ENCODE measurements around the gene SCRN2. TPM values are rescaled to one million over a fixed set of nuclear protein-coding genes. Genes with fewer than 3 reads are reported as not detected.

The SCRN2 gene
- total and polyA plus RNA-seq, 2 experiments from 2014 or later = 40.6 to 45.5 TPM

GRCh38 chr17:47855737-47856136, 14.7 kb upstream of the SCRN2 start (continued):
- no peak for TF ChIP-seq ETS1 (IDR thresholded peaks at IDR 0.05)
- TF ChIP-seq STAT1 (IDR thresholded peaks at IDR 0.05; ENCODE audit: unreplicated experiment) = no peak
- TF ChIP-seq CREB1 (CRISPR knock-in tag; IDR thresholded peaks at IDR 0.05; ENCODE audit: low read depth) = no peak
- no peak for TF ChIP-seq EZH2 (IDR thresholded peaks at IDR 0.05; ENCODE audit: low read depth, unreplicated experiment)
- TF ChIP-seq ZNF331 (CRISPR knock-in tag; IDR thresholded peaks at IDR 0.05; ENCODE audit: low read depth) = no peak
- TF ChIP-seq ZNF114 (CRISPR knock-in tag; IDR thresholded peaks at IDR 0.05) = no peak

- Mint-ChIP-seq H3K36me3 (ENCODE audit: low read depth) (no peaks in the 10 kb centered on the region), H3K4me1 (peaks cover 55% of the 10 kb centered on the region), H3K4me3 (no peak overlapping the region), H3K27ac (no peak overlapping the region), H3K9me3 (no peaks in the 10 kb centered on the region), H3K27me3 (ENCODE audit: insufficient read depth, low read depth, poor library complexity) (peaks cover 77% of the 10 kb centered on the region)
- H4K20me1 ChIP-seq (replicated peaks; ENCODE audit: insufficient read depth) = peaks cover 4% of the 10 kb centered on the region; the same call in 1 of the 2 replicates
- no peak overlapping the region for H3K27ac ChIP-seq (ENCODE audit: low read depth)
- H3K4me3 ChIP-seq = no peak overlapping the region
- H3K36me3 ChIP-seq (ENCODE audit: insufficient read depth) = no peaks in the 10 kb centered on the region
- no peaks in the 10 kb centered on the region for H3K79me2 ChIP-seq (replicated peaks; ENCODE audit: insufficient read depth)
- H3K4me2 ChIP-seq = 0 out of 2 replicates have a peak overlapping the region, but pooled peaks have one; percentile 96
- H3K27me3 ChIP-seq (ENCODE audit: insufficient read depth) = peaks cover 85% of the 10 kb centered on the region
- peaks cover 39% of the 10 kb centered on the region for H3K4me1 ChIP-seq (ENCODE audit: insufficient read depth)
- DNase-seq (ENCODE audit: low spot score) (peak; percentile 16), ATAC-seq (no peak)
- peaks cover 15% of the 10 kb centered on the region; the same call in 1 of the 2 replicates for H3F3A ChIP-seq (replicated peaks; ENCODE audit: low read depth)
- H2AFZ ChIP-seq = no peak overlapping the region
- H3K9me2 ChIP-seq (ENCODE audit: insufficient read depth) = no peaks in the 10 kb centered on the region; the same call in 1 of the 2 replicates
- TF ChIP-seq ZNF114 (CRISPR knock-in tag; IDR thresholded peaks at IDR 0.05) (no peak), EZH2phosphoT487 (IDR thresholded peaks at IDR 0.05; ENCODE audit: unreplicated experiment) (no peak), EZH2 (IDR thresholded peaks at IDR 0.05; ENCODE audit: low read depth, unreplicated experiment) (no peak), ZNF331 (CRISPR knock-in tag; IDR thresholded peaks at IDR 0.05; ENCODE audit: low read depth) (no peak), POLR2AphosphoS5 (IDR thresholded peaks at IDR 0.05; ENCODE audit: low read depth) (no peak), STAT1 (IDR thresholded peaks at IDR 0.05; ENCODE audit: unreplicated experiment) (no peak), ETS1 (IDR thresholded peaks at IDR 0.05) (no peak), REST (IDR thresholded peaks at IDR 0.05; ENCODE audit: unreplicated experiment) (no peak), CTCF (conservative IDR thresholded peaks at IDR 0.05; ENCODE audit: low read depth in 2 of 2) (no peak)
These were observed 12.5 kb upstream of the SCRN2 start for GRCh38 chr17:47853616-47854015.
